HepG2 (cell line): ENCODE results near the gene PLXNC1. TPM values are rescaled to one million over a fixed set of nuclear protein-coding genes. Genes with fewer than 3 reads are reported as not detected.

Source experiments
- ATAC-seq: fragments of 200-7000 bp; cut with Tn5 transposase; 3 replicates; pipeline ENCODE4 v1.9.1; 2020; ENCODE audit warnings: mild to moderate bottlenecking, moderate library complexity
- BruUV-seq: library from RNA; stranded (reverse); fragments of 400-500 nt; replicated peaks from 2 replicates; lab custom pipeline; 2021; lab: Mats Ljungman, UMichigan
- CTCF ChIA-PET: fragments of 300-600 bp; formaldehyde crosslinking; extraction: SDS; loops from one replicate; lab custom pipeline; 2021; ENCODE audit warnings: low total read pairs, inconsistent platforms, low intra/inter-chr PET ratio; lab: Yijun Ruan, JAX
- POLR2A ChIA-PET: fragments of 350-600 bp; sonication (Branson Sonifier 250); formaldehyde crosslinking; loops from one replicate; lab custom pipeline; 2020; ENCODE audit warnings: antibody characterized with exemption, inconsistent platforms; lab: Yijun Ruan, JAX
- DNase-seq: peaks from one replicate; pipeline ENCODE4 v3.0.0-alpha.2; 2015; ENCODE audit warnings: low spot score
- FAIRE-seq: peaks from 3 replicates; lab custom pipeline; 2011; peaks lifted over from hg19 to GRCh38; lab: Jason Lieb, UNC
- H2AFZ ChIP-seq: one replicate; pipeline ENCODE4 v1.6.1; 2011; ENCODE audit warnings: low read length, inconsistent platforms
- H3K27ac ChIP-seq: fragments of 300-600 bp; 3 replicates; pipeline ENCODE4 v1.8.0; 2011; ENCODE audit warnings: mixed run types, mild to moderate bottlenecking, mixed read lengths, low read length, inconsistent platforms; ENCODE audit not compliant: insufficient read depth; ENCODE audit errors: extremely low read length
- H3K27me3 ChIP-seq, 2 experiments: fragments of 200-600 bp in 1 of 2; 2 replicates in 1 of 2; 3 replicates in 1 of 2; pipeline versions ENCODE4 v1.6.0 to v1.8.0; 2011; ENCODE audit warnings: low read length in 2 of 2, mild to moderate bottlenecking in 2 of 2, moderate library complexity in 2 of 2, inconsistent platforms in 1 of 2; ENCODE audit not compliant: insufficient read depth in 2 of 2, control insufficient read depth in 1 of 2
- H3K36me3 ChIP-seq, 2 experiments: fragments of 200-600 bp in 1 of 2; replicated peaks in 1 of 2; 2 replicates in 1 of 2; 3 replicates in 1 of 2; pipeline versions ENCODE4 v1.5.1 to v1.8.0; 2011; ENCODE audit warnings: low read length in 2 of 2, inconsistent platforms in 1 of 2; ENCODE audit not compliant: insufficient read depth in 2 of 2, control insufficient read depth in 1 of 2
- H3K4me1 ChIP-seq: 2 replicates; pipeline ENCODE4 v1.5.1; 2012; ENCODE audit warnings: low read length, inconsistent platforms; ENCODE audit not compliant: insufficient read depth
- H3K4me2 ChIP-seq: 2 replicates; pipeline ENCODE4 v1.6.0; 2011; ENCODE audit warnings: low read depth, low read length, inconsistent platforms
- H3K4me3 ChIP-seq, 3 experiments: fragments of 200-600 bp in 1 of 3; sonication (generic), shearing (Covaris generic) in 1 of 3; replicated peaks in 1 of 3; 2 replicates each; pipeline ENCODE4 v1.5.1; 2011 to 2016; ENCODE audit warnings: low read length in 3 of 3, inconsistent platforms in 2 of 3, low read depth in 2 of 3, mild to moderate bottlenecking in 2 of 3, control low read depth in 1 of 3, mixed read lengths in 1 of 3; ENCODE audit not compliant: insufficient read depth in 1 of 3
- H3K79me2 ChIP-seq: one replicate; pipeline ENCODE4 v1.6.1; 2011; ENCODE audit warnings: low read length, inconsistent platforms; ENCODE audit not compliant: insufficient read depth
- H3K9ac ChIP-seq: 2 replicates; pipeline ENCODE4 v1.6.0; 2011; ENCODE audit warnings: mild to moderate bottlenecking, low read depth, low read length, inconsistent platforms; ENCODE audit not compliant: insufficient read depth
- H3K9me3 ChIP-seq: 2 replicates; pipeline ENCODE4 v1.5.1; 2012; ENCODE audit warnings: mild to moderate bottlenecking, low read length
- H4K20me1 ChIP-seq: 2 replicates; pipeline ENCODE4 v1.6.0; 2011; ENCODE audit warnings: inconsistent platforms, mild to moderate bottlenecking, low read length, moderate library complexity; ENCODE audit not compliant: insufficient read depth
- ATF3 ChIP-seq: sonication (generic); formaldehyde crosslinking; IDR thresholded peaks from 2 replicates; pipeline ENCODE4 v1.4.0; 2020; ENCODE audit warnings: missing genetic modification reagents
- DNMT1 ChIP-seq: sonication (generic); formaldehyde crosslinking; IDR thresholded peaks from 2 replicates; pipeline ENCODE4 v1.5.1; 2020; ENCODE audit warnings: mild to moderate bottlenecking, missing genetic modification reagents
- FUBP1 ChIP-seq: sonication (generic); formaldehyde crosslinking; IDR thresholded peaks from 2 replicates; pipeline ENCODE4 v1.5.1; 2020; ENCODE audit warnings: missing genetic modification reagents, mild to moderate bottlenecking, borderline replicate concordance
- NCOA1 ChIP-seq: sonication (generic); formaldehyde crosslinking; IDR thresholded peaks from 2 replicates; pipeline ENCODE4 v1.9.0; 2021; ENCODE audit warnings: missing genetic modification reagents
- NFKB2 ChIP-seq: sonication (generic); formaldehyde crosslinking; IDR thresholded peaks from 2 replicates; pipeline ENCODE4 v1.4.0; 2020; ENCODE audit warnings: missing genetic modification reagents, borderline replicate concordance
- PHF8 ChIP-seq: sonication (generic); formaldehyde crosslinking; IDR thresholded peaks from 2 replicates; pipeline ENCODE4 v1.5.0; 2020; ENCODE audit warnings: missing genetic modification reagents
- SRSF9 ChIP-seq: fragments of 200-400 bp; formaldehyde crosslinking; IDR thresholded peaks from 2 replicates; pipeline ENCODE4 v1.6.1; 2018; ENCODE audit warnings: borderline replicate concordance, mild to moderate bottlenecking, low read depth, low read length; ENCODE audit not compliant: insufficient read depth, poor library complexity, severe bottlenecking
- ZFP90 ChIP-seq: sonication (generic); formaldehyde crosslinking; IDR thresholded peaks from 2 replicates; pipeline ENCODE4 v1.8.0; 2022; ENCODE audit warnings: missing genetic modification reagents, mild to moderate bottlenecking, inconsistent platforms, borderline replicate concordance
- ZNF18 ChIP-seq: sonication (generic); formaldehyde crosslinking; IDR thresholded peaks from 2 replicates; pipeline ENCODE4 v1.8.0; 2022; ENCODE audit warnings: mild to moderate bottlenecking, missing genetic modification reagents; ENCODE audit not compliant: insufficient replicate concordance
- ZNF512 ChIP-seq: sonication (generic); formaldehyde crosslinking; IDR thresholded peaks from 2 replicates; pipeline ENCODE4 v1.4.0; 2020; ENCODE audit warnings: mild to moderate bottlenecking, missing genetic modification reagents
- ZNF564 ChIP-seq: sonication (generic); formaldehyde crosslinking; IDR thresholded peaks from 2 replicates; pipeline ENCODE4 v1.8.1; 2023; ENCODE audit warnings: mild to moderate bottlenecking, missing genetic modification reagents
- ZNF709 ChIP-seq: sonication (generic); formaldehyde crosslinking; IDR thresholded peaks from 2 replicates; pipeline ENCODE4 v1.5.0; 2020; ENCODE audit warnings: mild to moderate bottlenecking, missing genetic modification reagents
- WGBS: methylation state at CpG from one replicate; pipeline ENCODE4 v1.1.6; 2017; ENCODE audit warnings: low lambda C conversion rate; 5-methylcytosine and 5-hydroxymethylcytosine counted together
- in situ Hi-C: cut with HindIII; loops from 2 replicates; pipeline ENCODE4 v1.10.0; 2017; ENCODE audit warnings: low pct_unique_long_range_greater_than_20kb; ENCODE audit not compliant: extremely low pct_ligation_motif_present
- intact Hi-C: fragments of 100-400 bp; cut with micrococcal nuclease; formaldehyde crosslinking; loops from one replicate; pipeline ENCODE4 v1.10.0; 2022; ENCODE audit not compliant: unreplicated experiment
- polyA plus RNA-seq, 8 experiments: library from polyadenylated mRNA; depleted of rRNA in 3 of 8; stranded (reverse) in 7 of 8; unstranded in 1 of 8; fragments of >200 nt; fragmentation: Illumina TruSeq in 4 of 8; extraction: Trizol in 4 of 8; gene quantifications; 2 replicates each; pipeline versions ENCODE4 v1.2.1 to v1.2.3, GENCODE V29; 2011 to 2016; ENCODE audit warnings: low read depth in 4 of 8, missing spikeins in 1 of 8, mixed read lengths in 1 of 8; ENCODE audit not compliant: insufficient read depth in 1 of 8
- total RNA-seq, 5 experiments: library from RNA; depleted of rRNA; stranded (reverse); fragments of >200 nt; fragmentation: Illumina TruSeq; extraction: Trizol; gene quantifications; 2 replicates each; pipeline ENCODE4 v1.2.3, GENCODE V29; 2016; ENCODE audit warnings: low read depth in 1 of 5

The PLXNC1 gene
- total and polyA plus RNA-seq, 2 of the 13 experiments (the other 11 are each of a cell fraction or from before 2014, with no cell fraction given): 6.6 to 11.2 TPM

- Histone ChIP-seq H3K4me2 (no peak overlapping the region), H4K20me1 (no peaks in the 10 kb centered on the region), H3K36me3 (no peaks in the 10 kb centered on the region), H3K4me3 (no peak overlapping the region), H2AFZ (no peak overlapping the region), H3K27me3 (peaks cover 0 to 12% of the 10 kb centered on the region in 2 experiments; a peak in 2 of 5 replicates), H3K4me1 (peaks cover 9% of the 10 kb centered on the region; the same call in 1 of the 2 replicates), H3K9me3 (no peaks in the 10 kb centered on the region), H3K9ac (no peak overlapping the region), H3K27ac (no peak overlapping the region), H3K79me2 (no peaks in the 10 kb centered on the region)
- ATAC-seq (no peak), DNase-seq (no peak), FAIRE-seq (no peak)
- ChIA-PET CTCF (no interaction called here), POLR2A (no interaction called here)
- WGBS: 35% methylated on average over 2 of the region's 2 CpGs
- TF ChIP-seq PHF8 (no peak), NFKB2 (no peak), ATF3 (CRISPR knock-in tag) (no peak), ZNF709 (no peak), ZFP90 (CRISPR knock-in tag) (no peak), NCOA1 (CRISPR knock-in tag) (no peak), ZNF564 (no peak)
- BruUV-seq: no TSS peak
- intact Hi-C loops (no loop called here), in situ Hi-C loops (no loop called here)
These were observed 36.3 kb upstream of the PLXNC1 start for GRCh38 chr12:94112121-94112520.

- no peak overlapping the region for H3K9ac ChIP-seq
- no peaks in the 10 kb centered on the region for H4K20me1 ChIP-seq
- no peak for DNase-seq
- no peaks in the 10 kb centered on the region for H3K9me3 ChIP-seq
- no peak for FAIRE-seq
- peaks cover 5% of the 10 kb centered on the region; the same call in 1 of the 2 replicates for H3K4me1 ChIP-seq
- H3K4me2 ChIP-seq: no peak overlapping the region
- peaks cover 0 to 12% of the 10 kb centered on the region in 2 experiments; a peak in 2 of 5 replicates for H3K27me3 ChIP-seq
- H3K4me3 ChIP-seq: no peak overlapping the region
- H2AFZ ChIP-seq: no peak overlapping the region
- H3K36me3 ChIP-seq: no peaks in the 10 kb centered on the region
- ChIA-PET POLR2A (no interaction called here), CTCF (no interaction called here)
- ATAC-seq: no peak
- intact Hi-C loops: no loop called here
- BruUV-seq: no TSS peak
- no peaks in the 10 kb centered on the region for H3K79me2 ChIP-seq
- no peak overlapping the region for H3K27ac ChIP-seq
- 56% methylated on average over 4 of the region's 4 CpGs for WGBS
- in situ Hi-C loops: no loop called here
- TF ChIP-seq FUBP1 (no peak), ZNF18 (CRISPR knock-in tag) (no peak), SRSF9 (no peak), ZNF512 (CRISPR knock-in tag) (no peak), DNMT1 (CRISPR knock-in tag) (no peak)
These were observed 34.2 kb upstream of the PLXNC1 start for GRCh38 chr12:94114166-94114565.
